PC-9 (cell line): ENCODE data around the gene SLC25A46.

ENCODE experiments used
- EZH2 ChIP-seq: fragments of 200-600 bp; sonication (generic); IDR thresholded peaks from 2 replicates; pipeline ENCODE4 v1.8.0; 2017; ENCODE audit warnings: antibody characterized with exemption, low read depth
- TF ChIP-seq, protein P1 (sequence below): fragments of 200-600 bp; sonication (generic); conservative IDR thresholded peaks from 2 replicates; pipeline ENCODE4 v1.6.1; 2017; ENCODE audit warnings: mixed run types, antibody characterized with exemption, mild to moderate bottlenecking, moderate library complexity

DNA sequence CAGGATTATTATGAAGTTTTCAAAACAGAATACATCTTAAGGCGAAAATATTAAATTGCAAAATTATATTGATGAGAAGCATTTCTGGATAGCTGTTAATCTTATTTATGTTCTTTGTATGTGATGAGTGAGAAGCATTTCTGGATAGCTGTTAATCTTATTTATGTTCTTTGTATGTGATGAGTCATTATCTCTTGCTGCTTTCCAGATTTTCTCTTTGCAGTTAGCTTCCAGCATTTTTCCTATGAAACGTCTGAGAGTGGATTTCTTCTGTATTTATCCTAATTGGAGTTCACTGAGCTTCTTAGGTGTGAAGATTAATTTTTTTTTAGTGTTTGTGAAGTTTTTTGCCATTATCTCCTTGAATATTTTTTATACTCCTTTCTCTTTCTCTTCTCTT lies 20.5 kb upstream of the SLC25A46 start:
- TF ChIP-seq, protein P1, sequence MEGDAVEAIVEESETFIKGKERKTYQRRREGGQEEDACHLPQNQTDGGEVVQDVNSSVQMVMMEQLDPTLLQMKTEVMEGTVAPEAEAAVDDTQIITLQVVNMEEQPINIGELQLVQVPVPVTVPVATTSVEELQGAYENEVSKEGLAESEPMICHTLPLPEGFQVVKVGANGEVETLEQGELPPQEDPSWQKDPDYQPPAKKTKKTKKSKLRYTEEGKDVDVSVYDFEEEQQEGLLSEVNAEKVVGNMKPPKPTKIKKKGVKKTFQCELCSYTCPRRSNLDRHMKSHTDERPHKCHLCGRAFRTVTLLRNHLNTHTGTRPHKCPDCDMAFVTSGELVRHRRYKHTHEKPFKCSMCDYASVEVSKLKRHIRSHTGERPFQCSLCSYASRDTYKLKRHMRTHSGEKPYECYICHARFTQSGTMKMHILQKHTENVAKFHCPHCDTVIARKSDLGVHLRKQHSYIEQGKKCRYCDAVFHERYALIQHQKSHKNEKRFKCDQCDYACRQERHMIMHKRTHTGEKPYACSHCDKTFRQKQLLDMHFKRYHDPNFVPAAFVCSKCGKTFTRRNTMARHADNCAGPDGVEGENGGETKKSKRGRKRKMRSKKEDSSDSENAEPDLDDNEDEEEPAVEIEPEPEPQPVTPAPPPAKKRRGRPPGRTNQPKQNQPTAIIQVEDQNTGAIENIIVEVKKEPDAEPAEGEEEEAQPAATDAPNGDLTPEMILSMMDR, result no peak
- no peak for TF ChIP-seq EZH2
